Measurements from ENCODE around the gene MYO3B.
"Not testable (repeated sequence)": the region's sequence is repeated elsewhere in the genome, so short reads cannot be mapped to it uniquely, and the experiment has no call there.

The MYO3B gene

DNA sequence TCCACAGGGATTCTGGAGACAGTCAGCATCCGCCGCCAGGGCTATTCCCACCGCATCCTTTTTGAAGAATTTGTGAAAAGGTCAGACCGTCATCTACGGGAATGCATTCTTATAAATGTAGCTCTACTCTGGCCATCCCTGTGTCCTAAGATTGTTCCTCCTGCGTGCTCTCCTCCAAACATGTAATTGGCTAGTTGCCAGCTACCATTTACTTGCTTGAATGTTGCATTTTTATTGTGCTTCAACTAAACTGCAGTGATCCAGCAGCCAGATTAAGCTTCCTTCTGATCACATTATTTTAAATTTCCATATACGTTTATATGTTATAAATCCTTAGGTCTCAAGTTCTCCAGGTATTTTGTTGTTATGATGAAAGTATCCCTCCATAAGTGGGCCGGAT, 288.7 kb downstream of the MYO3B start:
- no peak for DNase-seq (ENCODE audit: low read depth)
- H3K4me3 ChIP-seq (ENCODE audit: low read depth, low read length) = no peak overlapping the region
- TF ChIP-seq, protein P1, sequence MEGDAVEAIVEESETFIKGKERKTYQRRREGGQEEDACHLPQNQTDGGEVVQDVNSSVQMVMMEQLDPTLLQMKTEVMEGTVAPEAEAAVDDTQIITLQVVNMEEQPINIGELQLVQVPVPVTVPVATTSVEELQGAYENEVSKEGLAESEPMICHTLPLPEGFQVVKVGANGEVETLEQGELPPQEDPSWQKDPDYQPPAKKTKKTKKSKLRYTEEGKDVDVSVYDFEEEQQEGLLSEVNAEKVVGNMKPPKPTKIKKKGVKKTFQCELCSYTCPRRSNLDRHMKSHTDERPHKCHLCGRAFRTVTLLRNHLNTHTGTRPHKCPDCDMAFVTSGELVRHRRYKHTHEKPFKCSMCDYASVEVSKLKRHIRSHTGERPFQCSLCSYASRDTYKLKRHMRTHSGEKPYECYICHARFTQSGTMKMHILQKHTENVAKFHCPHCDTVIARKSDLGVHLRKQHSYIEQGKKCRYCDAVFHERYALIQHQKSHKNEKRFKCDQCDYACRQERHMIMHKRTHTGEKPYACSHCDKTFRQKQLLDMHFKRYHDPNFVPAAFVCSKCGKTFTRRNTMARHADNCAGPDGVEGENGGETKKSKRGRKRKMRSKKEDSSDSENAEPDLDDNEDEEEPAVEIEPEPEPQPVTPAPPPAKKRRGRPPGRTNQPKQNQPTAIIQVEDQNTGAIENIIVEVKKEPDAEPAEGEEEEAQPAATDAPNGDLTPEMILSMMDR (IDR thresholded peaks at IDR 0.05; ENCODE audit: low read depth, low read length, missing control alignments) = no peak

DNA sequence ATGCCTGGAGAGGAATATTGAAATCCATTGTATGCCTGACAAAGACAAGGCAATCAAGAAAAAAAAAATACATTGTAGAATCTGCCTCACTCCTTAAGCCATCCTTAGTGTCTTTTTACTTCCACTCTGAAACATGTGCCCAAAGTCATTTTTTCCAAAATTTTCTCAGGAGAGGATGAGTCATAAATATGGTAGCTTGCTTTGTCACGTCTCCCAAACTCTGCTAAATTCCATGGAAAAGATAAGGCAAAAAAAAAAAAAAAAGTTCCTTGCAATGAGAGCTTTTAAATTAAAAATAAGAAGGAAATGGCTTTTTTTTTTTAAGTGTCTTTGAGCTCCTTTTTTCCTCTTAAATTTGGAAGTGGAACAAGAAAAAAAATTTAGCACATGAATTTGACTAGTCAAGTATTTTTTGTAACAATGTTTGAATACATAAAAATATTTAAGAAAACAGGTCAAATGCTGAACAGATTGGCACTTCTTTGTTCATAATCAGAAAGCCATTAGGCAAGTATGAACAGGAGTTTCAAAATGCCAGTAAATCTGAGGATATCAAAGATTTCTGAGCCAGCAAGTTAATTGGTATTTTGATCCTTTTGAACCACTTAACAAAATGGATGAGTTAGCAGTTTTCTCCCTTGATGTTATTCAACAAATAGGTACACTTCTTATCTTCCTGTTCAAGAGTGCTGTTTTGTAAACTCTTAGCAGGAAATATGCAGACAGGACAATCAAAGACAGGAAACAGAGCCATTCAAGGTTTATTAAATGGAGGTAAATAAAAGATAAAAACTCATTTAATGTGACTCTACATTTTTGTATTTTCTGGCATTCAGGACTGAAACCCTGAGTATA, 289.8 kb downstream of the MYO3B start:
- TF ChIP-seq, protein P1 (IDR thresholded peaks at IDR 0.05; ENCODE audit: low read depth, low read length, missing control alignments) = no peak
- no peak overlapping the region for H3K4me3 ChIP-seq (ENCODE audit: low read depth, low read length)
- DNase-seq (ENCODE audit: low read depth) = no peak

DNA sequence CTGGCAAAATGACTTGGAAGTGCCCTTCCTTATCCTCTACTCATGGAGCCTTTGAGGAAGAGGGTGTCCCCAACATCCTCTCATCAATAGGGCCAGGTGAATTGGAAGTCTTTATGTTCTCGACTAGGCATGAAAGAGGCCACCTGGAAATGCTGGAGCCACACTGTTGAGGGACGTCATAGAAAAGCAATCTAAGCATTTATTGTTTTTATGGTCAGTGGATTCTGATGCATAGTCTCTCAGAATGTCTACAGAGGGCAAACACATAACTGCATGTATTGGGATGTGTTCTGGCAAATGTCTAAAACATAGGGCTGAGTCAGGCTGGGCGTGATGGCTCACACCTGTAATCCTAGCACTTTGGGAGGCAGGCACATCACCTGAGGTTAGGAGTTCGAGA, 290.6 kb downstream of the MYO3B start:
- H3K4me3 ChIP-seq (ENCODE audit: low read depth, low read length) = no peak overlapping the region
- TF ChIP-seq, protein P1 (IDR thresholded peaks at IDR 0.05; ENCODE audit: low read depth, low read length, missing control alignments) = no peak
- no peak for DNase-seq (ENCODE audit: low read depth)

DNA sequence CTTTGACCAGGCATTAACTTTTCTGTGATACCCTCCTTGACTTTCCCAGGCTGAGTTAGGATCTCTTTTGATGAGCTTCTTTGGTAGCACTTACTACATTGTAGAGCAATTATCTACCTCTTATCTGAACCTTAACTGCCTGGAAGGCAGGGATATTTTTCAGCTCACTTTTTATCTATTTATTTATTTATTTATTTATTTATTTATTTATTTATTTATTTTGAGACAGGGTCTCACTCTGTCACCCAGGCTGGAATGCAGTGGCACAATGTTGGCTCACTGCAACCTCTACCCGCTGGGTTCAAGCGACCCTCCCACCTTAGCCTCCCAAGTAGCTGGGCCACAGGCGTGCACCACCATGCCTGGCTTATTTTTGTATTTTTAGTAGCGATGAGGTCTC, 294.6 kb downstream of the MYO3B start:
- not testable (repeated sequence) for DNase-seq (ENCODE audit: low read depth); H3K4me3 ChIP-seq (ENCODE audit: low read depth, low read length)

DNA sequence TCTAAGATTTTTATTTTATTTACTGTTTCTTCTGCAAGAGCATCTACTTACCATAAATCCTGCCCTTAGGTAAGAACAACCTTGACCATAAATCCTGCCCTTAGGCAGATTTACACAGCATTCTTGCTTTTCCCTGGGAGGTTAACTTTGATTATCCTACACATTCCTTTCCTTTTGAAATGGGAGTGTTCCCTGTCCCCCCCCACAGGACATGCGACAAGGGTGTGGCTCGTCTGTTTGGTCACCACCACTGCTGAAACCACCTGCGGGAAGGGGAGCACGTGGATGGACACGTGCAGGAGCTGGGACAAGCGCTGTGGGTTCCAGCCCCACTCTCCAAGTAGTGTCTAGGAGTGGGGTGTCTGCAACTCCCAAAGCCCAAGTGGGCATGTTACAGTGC, 297.9 kb downstream of the MYO3B start:
- H3K4me3 ChIP-seq (ENCODE audit: low read depth, low read length) = no peak overlapping the region
- no peak for DNase-seq (ENCODE audit: low read depth)
- TF ChIP-seq, protein P1 (IDR thresholded peaks at IDR 0.05; ENCODE audit: low read depth, low read length, missing control alignments) = no peak

DNA sequence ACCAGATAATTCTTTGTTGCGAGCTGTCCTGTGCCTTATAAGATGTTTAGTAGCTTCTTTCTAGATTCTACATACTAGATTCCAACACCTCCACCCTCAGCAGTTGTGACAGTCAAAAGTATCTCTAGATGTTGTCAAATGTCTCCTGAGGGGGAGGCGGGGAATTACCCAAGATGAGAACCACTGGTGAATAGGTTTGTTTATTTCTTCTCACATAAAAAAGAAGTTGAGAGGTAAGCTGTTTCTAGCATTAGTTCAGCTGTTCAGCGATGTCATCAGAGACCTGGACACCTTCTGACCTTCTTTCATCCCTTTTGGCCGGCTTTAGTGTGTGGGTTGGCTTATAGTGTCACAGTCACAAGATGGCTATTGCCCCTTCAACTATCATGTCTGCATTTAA, 299.7 kb downstream of the MYO3B start:
- H3K4me3 ChIP-seq (ENCODE audit: low read depth, low read length) = no peak overlapping the region
- TF ChIP-seq, protein P1 (IDR thresholded peaks at IDR 0.05; ENCODE audit: low read depth, low read length, missing control alignments) = no peak
- no peak for DNase-seq (ENCODE audit: low read depth)

DNA sequence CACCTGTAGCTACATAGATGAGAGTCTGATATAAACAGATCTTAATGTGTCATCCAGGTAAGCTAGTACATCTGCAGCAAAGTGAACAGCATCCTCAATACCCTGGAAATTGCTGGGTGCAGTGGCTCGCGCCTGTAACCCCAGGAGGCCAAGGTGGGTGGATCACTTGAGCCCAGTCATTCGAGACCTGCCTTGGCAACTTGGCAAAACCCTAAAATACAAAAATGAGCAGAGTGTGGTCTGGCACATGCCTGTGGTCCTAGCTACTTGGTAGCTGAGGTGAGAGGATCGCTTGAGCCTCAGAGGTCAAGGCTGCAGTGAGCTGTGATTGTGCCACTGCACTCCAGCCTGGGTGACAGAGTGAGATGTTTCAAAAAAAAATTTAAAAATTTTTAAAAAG, 303.3 kb downstream of the MYO3B start:
- H3K4me3 ChIP-seq (ENCODE audit: low read depth, low read length) = no peak overlapping the region
- TF ChIP-seq, protein P1 (IDR thresholded peaks at IDR 0.05; ENCODE audit: low read depth, low read length, missing control alignments) = no peak
- DNase-seq (ENCODE audit: low read depth) = no peak
